ENCODE measurements around the gene MCRIP1. TPM values are rescaled to one million over a fixed set of nuclear protein-coding genes. Genes with fewer than 3 reads are reported as not detected.
A peak's percentile ranks its signal among the peaks of the same experiment; 100 is the strongest.

MCRIP1 gene
- total and polyA plus RNA-seq, 2 of the 13 experiments (the other 11 are each of a cell fraction or from before 2014, with no cell fraction given): 79.7 to 84.9 TPM

GRCh38 chr17:81814748-81815645 lies 18.1 kb downstream of the MCRIP1 start (continued):
- TF ChIP-seq, protein P1, sequence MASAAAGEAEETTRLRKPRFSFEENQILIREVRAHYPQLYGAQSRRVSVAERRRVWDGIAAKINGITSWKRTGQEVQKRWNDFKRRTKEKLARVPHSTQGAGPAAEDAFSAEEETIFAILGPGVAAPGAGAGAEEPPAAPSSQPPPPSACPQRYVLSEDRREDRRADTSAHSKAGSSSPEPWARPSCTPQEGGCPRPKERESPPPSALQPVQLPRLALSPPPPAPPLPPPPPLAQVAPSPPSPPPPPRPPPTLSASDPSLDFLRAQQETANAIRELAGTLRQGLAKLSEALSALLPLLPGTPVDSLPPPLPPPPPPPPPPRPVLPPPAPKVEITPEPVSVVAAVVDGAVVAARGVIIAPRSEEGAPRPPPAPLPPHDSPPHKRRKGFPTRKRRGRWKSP (CRISPR knock-in tag; IDR thresholded peaks at IDR 0.05): peak; percentile 68; the same call in 1 of the 2 replicates
- TF ChIP-seq KAT7 (CRISPR knock-in tag; IDR thresholded peaks at IDR 0.05; ENCODE audit: borderline replicate concordance) (0 out of 2 replicates have a peak, but pooled peaks have one; percentile 45), ZMAT3 (CRISPR knock-in tag; conservative IDR thresholded peaks at IDR 0.05) (no peak), SOX6 (IDR thresholded peaks at IDR 0.05) (no peak), SOX6 (CRISPR knock-in tag; IDR thresholded peaks at IDR 0.05) (peak; percentile 60), TFDP2 (CRISPR knock-in tag; IDR thresholded peaks at IDR 0.05) (peak; percentile 15; the same call in 1 of the 2 replicates), NFE2 (CRISPR knock-in tag; IDR thresholded peaks at IDR 0.05) (no peak), MEF2D (CRISPR knock-in tag; IDR thresholded peaks at IDR 0.05) (peak; percentile 55; the same call in 1 of the 2 replicates), SALL1 (CRISPR knock-in tag; IDR thresholded peaks at IDR 0.05) (peak; percentile 78), ZNF549 (CRISPR knock-in tag; IDR thresholded peaks at IDR 0.05) (no peak), GATAD1 (CRISPR knock-in tag; IDR thresholded peaks at IDR 0.05) (peak; percentile 34; the same call in 1 of the 2 replicates), BCL6 (CRISPR knock-in tag; IDR thresholded peaks at IDR 0.05) (peak; percentile 61), SALL2 (CRISPR knock-in tag; IDR thresholded peaks at IDR 0.05) (no peak; the same call in 1 of the 2 replicates), RFXANK (CRISPR knock-in tag; IDR thresholded peaks at IDR 0.05) (no peak), ELF3 (CRISPR knock-in tag; IDR thresholded peaks at IDR 0.05) (peak; percentile 51; the same call in 1 of the 2 replicates), ATM (IDR thresholded peaks at IDR 0.05; ENCODE audit: borderline replicate concordance) (no peak), ZBTB25 (CRISPR knock-in tag; IDR thresholded peaks at IDR 0.05) (peak; percentile 41; the same call in 1 of the 2 replicates), CEBPB (IDR thresholded peaks at IDR 0.05; ENCODE audit: borderline replicate concordance, low read depth, low read length) (peak; percentile 46; the same call in 1 of the 2 replicates)
- TF ChIP-seq, protein P2, sequence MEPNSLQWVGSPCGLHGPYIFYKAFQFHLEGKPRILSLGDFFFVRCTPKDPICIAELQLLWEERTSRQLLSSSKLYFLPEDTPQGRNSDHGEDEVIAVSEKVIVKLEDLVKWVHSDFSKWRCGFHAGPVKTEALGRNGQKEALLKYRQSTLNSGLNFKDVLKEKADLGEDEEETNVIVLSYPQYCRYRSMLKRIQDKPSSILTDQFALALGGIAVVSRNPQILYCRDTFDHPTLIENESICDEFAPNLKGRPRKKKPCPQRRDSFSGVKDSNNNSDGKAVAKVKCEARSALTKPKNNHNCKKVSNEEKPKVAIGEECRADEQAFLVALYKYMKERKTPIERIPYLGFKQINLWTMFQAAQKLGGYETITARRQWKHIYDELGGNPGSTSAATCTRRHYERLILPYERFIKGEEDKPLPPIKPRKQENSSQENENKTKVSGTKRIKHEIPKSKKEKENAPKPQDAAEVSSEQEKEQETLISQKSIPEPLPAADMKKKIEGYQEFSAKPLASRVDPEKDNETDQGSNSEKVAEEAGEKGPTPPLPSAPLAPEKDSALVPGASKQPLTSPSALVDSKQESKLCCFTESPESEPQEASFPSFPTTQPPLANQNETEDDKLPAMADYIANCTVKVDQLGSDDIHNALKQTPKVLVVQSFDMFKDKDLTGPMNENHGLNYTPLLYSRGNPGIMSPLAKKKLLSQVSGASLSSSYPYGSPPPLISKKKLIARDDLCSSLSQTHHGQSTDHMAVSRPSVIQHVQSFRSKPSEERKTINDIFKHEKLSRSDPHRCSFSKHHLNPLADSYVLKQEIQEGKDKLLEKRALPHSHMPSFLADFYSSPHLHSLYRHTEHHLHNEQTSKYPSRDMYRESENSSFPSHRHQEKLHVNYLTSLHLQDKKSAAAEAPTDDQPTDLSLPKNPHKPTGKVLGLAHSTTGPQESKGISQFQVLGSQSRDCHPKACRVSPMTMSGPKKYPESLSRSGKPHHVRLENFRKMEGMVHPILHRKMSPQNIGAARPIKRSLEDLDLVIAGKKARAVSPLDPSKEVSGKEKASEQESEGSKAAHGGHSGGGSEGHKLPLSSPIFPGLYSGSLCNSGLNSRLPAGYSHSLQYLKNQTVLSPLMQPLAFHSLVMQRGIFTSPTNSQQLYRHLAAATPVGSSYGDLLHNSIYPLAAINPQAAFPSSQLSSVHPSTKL (CRISPR knock-in tag; IDR thresholded peaks at IDR 0.05): peak; percentile 60
- TF ChIP-seq, protein P3, sequence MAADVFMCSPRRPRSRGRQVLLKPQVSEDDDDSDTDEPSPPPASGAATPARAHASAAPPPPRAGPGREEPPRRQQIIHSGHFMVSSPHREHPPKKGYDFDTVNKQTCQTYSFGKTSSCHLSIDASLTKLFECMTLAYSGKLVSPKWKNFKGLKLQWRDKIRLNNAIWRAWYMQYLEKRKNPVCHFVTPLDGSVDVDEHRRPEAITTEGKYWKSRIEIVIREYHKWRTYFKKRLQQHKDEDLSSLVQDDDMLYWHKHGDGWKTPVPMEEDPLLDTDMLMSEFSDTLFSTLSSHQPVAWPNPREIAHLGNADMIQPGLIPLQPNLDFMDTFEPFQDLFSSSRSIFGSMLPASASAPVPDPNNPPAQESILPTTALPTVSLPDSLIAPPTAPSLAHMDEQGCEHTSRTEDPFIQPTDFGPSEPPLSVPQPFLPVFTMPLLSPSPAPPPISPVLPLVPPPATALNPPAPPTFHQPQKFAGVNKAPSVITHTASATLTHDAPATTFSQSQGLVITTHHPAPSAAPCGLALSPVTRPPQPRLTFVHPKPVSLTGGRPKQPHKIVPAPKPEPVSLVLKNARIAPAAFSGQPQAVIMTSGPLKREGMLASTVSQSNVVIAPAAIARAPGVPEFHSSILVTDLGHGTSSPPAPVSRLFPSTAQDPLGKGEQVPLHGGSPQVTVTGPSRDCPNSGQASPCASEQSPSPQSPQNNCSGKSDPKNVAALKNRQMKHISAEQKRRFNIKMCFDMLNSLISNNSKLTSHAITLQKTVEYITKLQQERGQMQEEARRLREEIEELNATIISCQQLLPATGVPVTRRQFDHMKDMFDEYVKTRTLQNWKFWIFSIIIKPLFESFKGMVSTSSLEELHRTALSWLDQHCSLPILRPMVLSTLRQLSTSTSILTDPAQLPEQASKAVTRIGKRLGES (CRISPR knock-in tag; IDR thresholded peaks at IDR 0.05; ENCODE audit: borderline replicate concordance): no peak
